Astrocyte of the spinal cord (primary cell): Measurements from ENCODE around the gene NDUFS3.

Source experiments
- DNase-seq: peaks from one replicate; pipeline ENCODE4 v3.0.0; 2011; ENCODE audit warnings: low read depth, low spot score
- H3K4me3 ChIP-seq: 2 replicates; pipeline ENCODE4 v1.5.1; 2011; ENCODE audit warnings: low read depth, mild to moderate bottlenecking, low read length, moderate library complexity
- CTCF ChIP-seq: IDR thresholded peaks from 2 replicates; pipeline ENCODE4 v1.5.1; 2012; ENCODE audit warnings: low read depth, mild to moderate bottlenecking, low read length, inconsistent platforms
- in situ Hi-C: cut with HindIII; loops from 2 replicates; pipeline ENCODE4 v1.10.0; 2017; ENCODE audit warnings: low sequenced_read_pairs

Gene NDUFS3

GRCh38 chr11:47626234-47626633 lies 47.4 kb downstream of the NDUFS3 start:
- in situ Hi-C loops, result no loop called here
- H3K4me3 ChIP-seq, result no peak overlapping the region
- DNase-seq, result no peak
- TF ChIP-seq CTCF, result no peak

GRCh38 chr11:47628026-47628425 lies 49.2 kb downstream of the NDUFS3 start:
- in situ Hi-C loops, result no loop called here
- no peak for DNase-seq
- TF ChIP-seq CTCF, result no peak
- H3K4me3 ChIP-seq, result no peak overlapping the region

- no peak for DNase-seq
- in situ Hi-C loops, result no loop called here
- no peak overlapping the region for H3K4me3 ChIP-seq
- TF ChIP-seq CTCF, result no peak
Measured at GRCh38 chr11:47631473-47631872, 52.6 kb downstream of the NDUFS3 start.
